Gastrocnemius medialis (tissue), 4 donors: ENCODE results near the gene PAK1.

Experiments
- CTCF ChIP-seq, 5 experiments: fragments of 450-650 bp in 3 of 5; fragments of 200-600 bp in 2 of 5; sonication (generic) in 2 of 5; IDR thresholded peaks in 4 of 5; conservative IDR thresholded peaks in 1 of 5; 1 replicate in 4 of 5; 2 replicates in 1 of 5; pipeline ENCODE4 v1.5.1; 2016 to 2019; ENCODE audit warnings: antibody characterized with exemption in 5 of 5, mild to moderate bottlenecking in 3 of 5, moderate library complexity in 3 of 5
- POLR2A ChIP-seq, 2 donors: fragments of 450-650 bp; IDR thresholded peaks; one replicate each; pipeline ENCODE4 v1.6.1; 2017; ENCODE audit warnings: antibody characterized with exemption in 2 of 2, mild to moderate bottlenecking in 2 of 2, moderate library complexity in 2 of 2

GRCh38 chr11:77471558-77472193, 2.2 kb downstream of the PAK1 start:
- TF ChIP-seq CTCF (IDR thresholded peaks at IDR 0.05 in 4 of 5, conservative IDR thresholded peaks at IDR 0.05 in 1 of 5) (no peak), POLR2A (IDR thresholded peaks at IDR 0.05) (no peak)
